ENCODE measurements around the gene ADCY5. TPM values are rescaled to one million over a fixed set of nuclear protein-coding genes. Genes with fewer than 3 reads are reported as not detected.

Gene ADCY5
- total and polyA plus RNA-seq, 2 donors (not counting 1 experiment from before 2014, with no cell fraction given) = not detected

DNA sequence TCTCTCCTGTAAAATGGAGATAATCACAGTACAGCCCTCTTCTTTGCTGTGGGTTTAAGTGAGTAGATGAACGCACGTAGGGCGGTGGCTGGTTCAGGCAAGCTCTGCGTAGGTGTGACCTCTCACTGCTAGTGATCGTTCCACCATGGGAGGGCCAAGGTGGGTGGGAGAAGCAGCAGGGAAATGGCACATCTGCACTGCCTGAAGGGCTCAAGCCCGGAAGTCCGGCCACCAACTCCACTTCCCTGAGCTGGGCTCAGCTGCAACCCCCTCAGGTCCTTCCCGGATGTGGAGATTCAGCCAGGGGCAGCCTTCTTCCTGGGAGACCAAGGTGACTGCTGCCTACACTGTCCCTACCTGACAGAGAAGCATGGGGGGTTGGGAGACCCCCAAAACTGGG, 102.9 kb downstream of the ADCY5 start:
- H3K4me2 ChIP-seq (replicated peaks; ENCODE audit: low read depth, low read length, poor library complexity, severe bottlenecking) = no peak overlapping the region
- intact Hi-C loops (cut with micrococcal nuclease) = no loop called here
- H2AFZ ChIP-seq (ENCODE audit: insufficient read depth, low read depth, low read length, poor library complexity, severe bottlenecking) = no peak overlapping the region
- TF ChIP-seq, protein P1, sequence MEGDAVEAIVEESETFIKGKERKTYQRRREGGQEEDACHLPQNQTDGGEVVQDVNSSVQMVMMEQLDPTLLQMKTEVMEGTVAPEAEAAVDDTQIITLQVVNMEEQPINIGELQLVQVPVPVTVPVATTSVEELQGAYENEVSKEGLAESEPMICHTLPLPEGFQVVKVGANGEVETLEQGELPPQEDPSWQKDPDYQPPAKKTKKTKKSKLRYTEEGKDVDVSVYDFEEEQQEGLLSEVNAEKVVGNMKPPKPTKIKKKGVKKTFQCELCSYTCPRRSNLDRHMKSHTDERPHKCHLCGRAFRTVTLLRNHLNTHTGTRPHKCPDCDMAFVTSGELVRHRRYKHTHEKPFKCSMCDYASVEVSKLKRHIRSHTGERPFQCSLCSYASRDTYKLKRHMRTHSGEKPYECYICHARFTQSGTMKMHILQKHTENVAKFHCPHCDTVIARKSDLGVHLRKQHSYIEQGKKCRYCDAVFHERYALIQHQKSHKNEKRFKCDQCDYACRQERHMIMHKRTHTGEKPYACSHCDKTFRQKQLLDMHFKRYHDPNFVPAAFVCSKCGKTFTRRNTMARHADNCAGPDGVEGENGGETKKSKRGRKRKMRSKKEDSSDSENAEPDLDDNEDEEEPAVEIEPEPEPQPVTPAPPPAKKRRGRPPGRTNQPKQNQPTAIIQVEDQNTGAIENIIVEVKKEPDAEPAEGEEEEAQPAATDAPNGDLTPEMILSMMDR (IDR thresholded peaks at IDR 0.05) = no peak
- TF ChIP-seq EZH2 (IDR thresholded peaks at IDR 0.05; ENCODE audit: borderline replicate concordance, insufficient read depth, low read depth, low read length, poor library complexity, severe bottlenecking) = no peak
- DNase-seq = no peak
- no peaks in the 10 kb centered on the region for H3K79me2 ChIP-seq (ENCODE audit: control insufficient read depth, insufficient read depth, low read length)
- ChIA-PET POLR2A (no interaction called here), CTCF (no interaction called here)
- Mint-ChIP-seq H3K4me1 (no peaks in the 10 kb centered on the region), H3K4me3 (no peak overlapping the region), H3K9me3 (ENCODE audit: insufficient read depth) (no peaks in the 10 kb centered on the region), H3K27me3 (peaks cover 27% of the 10 kb centered on the region), H3K27ac (no peak overlapping the region)
- no peaks in the 10 kb centered on the region for H3K27me3 ChIP-seq (replicated peaks in 1 of 4; ENCODE audit: control extremely low read depth in 1 of 4, control insufficient read depth in 3 of 4, insufficient read depth in 4 of 4, low read length in 3 of 4)
- no peak for ATAC-seq (ENCODE audit: low read depth)
- 80% methylated on average over 5 of the region's 8 CpGs for WGBS (ENCODE audit: insufficient coverage)
- no peaks in the 10 kb centered on the region for H3K9me3 ChIP-seq (ENCODE audit: control extremely low read depth in 1 of 3, control insufficient read depth in 2 of 3, insufficient read depth in 1 of 3, low read length in 2 of 3)
- no peak overlapping the region for H3K9ac ChIP-seq (ENCODE audit: low read length)
- H3K4me1 ChIP-seq (ENCODE audit: control insufficient read depth in 2 of 2, insufficient read depth in 2 of 2, low read length in 2 of 2) = no peaks in the 10 kb centered on the region
- no peak overlapping the region for H3K27ac ChIP-seq (ENCODE audit: low read length in 2 of 2)
- H3K4me3 ChIP-seq (ENCODE audit: control extremely low read depth in 1 of 5, extremely low read depth in 1 of 5, insufficient read depth in 1 of 5, low read depth in 2 of 5, low read length in 4 of 5) = no peak overlapping the region
- no peaks in the 10 kb centered on the region for H4K20me1 ChIP-seq (ENCODE audit: control insufficient read depth, insufficient read depth, low read length, poor library complexity, severe bottlenecking)
- H3K36me3 ChIP-seq (replicated peaks in 1 of 2; ENCODE audit: control extremely low read depth in 1 of 2, control insufficient read depth in 1 of 2, extremely low read depth in 1 of 2, insufficient read depth in 2 of 2, low read length in 1 of 2) = no peaks in the 10 kb centered on the region

DNA sequence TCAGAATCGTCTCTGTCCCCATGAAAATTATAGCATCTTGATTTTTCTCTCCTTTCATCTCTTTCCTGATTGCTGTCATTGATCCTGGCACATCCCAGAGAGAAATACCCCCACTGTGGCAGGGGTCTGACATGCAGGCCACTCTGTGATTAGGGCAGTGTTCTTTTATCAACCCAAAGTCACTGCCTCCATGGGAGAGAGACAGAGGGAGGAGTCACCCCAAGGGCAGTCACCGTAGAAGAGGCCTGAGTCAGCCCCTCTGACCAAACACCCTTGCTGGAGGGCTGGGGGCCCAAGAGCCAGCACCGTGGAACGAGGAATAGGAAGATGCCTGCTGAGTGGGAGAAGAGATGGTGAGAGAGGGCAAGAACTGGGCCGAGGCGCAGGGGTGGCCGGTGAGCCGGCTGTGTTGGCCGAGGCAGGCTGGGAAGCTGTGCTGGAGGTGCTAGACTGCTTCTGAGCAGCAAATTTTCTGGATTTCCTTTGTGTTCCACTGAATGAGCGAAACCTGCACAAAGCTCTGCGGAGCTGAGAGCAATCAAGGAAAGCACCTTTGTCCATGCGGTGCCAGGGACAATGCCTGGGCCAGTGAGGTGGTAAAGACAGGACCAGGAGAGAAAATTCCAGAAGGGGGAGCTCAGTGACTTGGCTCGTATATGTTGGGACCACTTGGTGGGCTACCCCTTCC, 103.8 kb downstream of the ADCY5 start:
- no peaks in the 10 kb centered on the region for H3K36me3 ChIP-seq (replicated peaks in 1 of 2; ENCODE audit: control extremely low read depth in 1 of 2, control insufficient read depth in 1 of 2, extremely low read depth in 1 of 2, insufficient read depth in 2 of 2, low read length in 1 of 2)
- no peak for DNase-seq
- peaks cover 20% of the 10 kb centered on the region for H3K27me3 Mint-ChIP-seq
- no peaks in the 10 kb centered on the region for H3K79me2 ChIP-seq (ENCODE audit: control insufficient read depth, insufficient read depth, low read length)
- no peak overlapping the region for H3K4me3 ChIP-seq (ENCODE audit: control extremely low read depth in 1 of 5, extremely low read depth in 1 of 5, insufficient read depth in 1 of 5, low read depth in 2 of 5, low read length in 4 of 5)
- H3K27ac Mint-ChIP-seq = no peak overlapping the region
- no peaks in the 10 kb centered on the region for H3K27me3 ChIP-seq (replicated peaks in 1 of 4; ENCODE audit: control extremely low read depth in 1 of 4, control insufficient read depth in 3 of 4, insufficient read depth in 4 of 4, low read length in 3 of 4)
- no peaks in the 10 kb centered on the region for H4K20me1 ChIP-seq (ENCODE audit: control insufficient read depth, insufficient read depth, low read length, poor library complexity, severe bottlenecking)
- H3K9ac ChIP-seq (ENCODE audit: low read length) = no peak overlapping the region
- no peak overlapping the region for H3K27ac ChIP-seq (ENCODE audit: low read length in 2 of 2)
- H3K4me1 Mint-ChIP-seq = no peaks in the 10 kb centered on the region
- H3K4me3 Mint-ChIP-seq = no peak overlapping the region
- CTCF ChIA-PET = interaction anchor here (0.6 kb wide), 1 partner anchor 1594 kb away, joined by 4 read pairs; no protein-coding TSS in a partner anchor
- no peaks in the 10 kb centered on the region for H3K9me3 Mint-ChIP-seq (ENCODE audit: insufficient read depth)
- no peaks in the 10 kb centered on the region for H3K4me1 ChIP-seq (ENCODE audit: control insufficient read depth in 2 of 2, insufficient read depth in 2 of 2, low read length in 2 of 2)
- POLR2A ChIA-PET = no interaction called here
- ATAC-seq (ENCODE audit: low read depth) = no peak
- WGBS (ENCODE audit: insufficient coverage) = 93% methylated on average over 11 of the region's 13 CpGs
- intact Hi-C loops (cut with micrococcal nuclease) = no loop called here
- no peaks in the 10 kb centered on the region for H3K9me3 ChIP-seq (ENCODE audit: control extremely low read depth in 1 of 3, control insufficient read depth in 2 of 3, insufficient read depth in 1 of 3, low read length in 2 of 3)
- H2AFZ ChIP-seq (ENCODE audit: insufficient read depth, low read depth, low read length, poor library complexity, severe bottlenecking) = no peak overlapping the region
- TF ChIP-seq, protein P1 (IDR thresholded peaks at IDR 0.05) = no peak
- TF ChIP-seq EZH2 (IDR thresholded peaks at IDR 0.05; ENCODE audit: borderline replicate concordance, insufficient read depth, low read depth, low read length, poor library complexity, severe bottlenecking) = no peak
- H3K4me2 ChIP-seq (replicated peaks; ENCODE audit: low read depth, low read length, poor library complexity, severe bottlenecking) = no peak overlapping the region
